Measurements from ENCODE around the gene AKR1E2.

- TF ChIP-seq POLR2A (IDR thresholded peaks at IDR 0.05; ENCODE audit: low read depth, low read length) (no peak), POLR2AphosphoS5 (IDR thresholded peaks at IDR 0.05; ENCODE audit: low read depth, low read length) (no peak), TAF1 (IDR thresholded peaks at IDR 0.05; ENCODE audit: low read depth, low read length) (no peak), SPI1 (IDR thresholded peaks at IDR 0.05; ENCODE audit: low read depth, low read length) (no peak), POU2F2 (IDR thresholded peaks at IDR 0.05; ENCODE audit: low read depth, low read length) (no peak), PAX5 (IDR thresholded peaks at IDR 0.05; ENCODE audit: insufficient read depth, low read length, severe bottlenecking) (no peak)
Measured at GRCh38 chr10:4778761-4779160, 47.2 kb upstream of the AKR1E2 start.

All from GM12891 (cell line).